Calu3 (cell line): Measurements from ENCODE around the gene WWOX. TPM values are rescaled to one million over a fixed set of nuclear protein-coding genes. Genes with fewer than 3 reads are reported as not detected.

ENCODE experiments used
- BruUV-seq: library from RNA; stranded (reverse); fragments of 400-500 nt; replicated peaks from 2 replicates; lab custom pipeline; 2021; lab: Mats Ljungman, UMichigan
- CTCF ChIA-PET: fragments of 300-600 bp; sonication (Branson Sonifier 250); formaldehyde crosslinking; loops from one replicate; lab custom pipeline; 2022; ENCODE audit warnings: antibody characterized with exemption; lab: Charles Lee
- DNase-seq: peaks from one replicate; pipeline ENCODE4 v3.0.0; 2022
- H3K27ac Mint-ChIP-seq: one replicate; pipeline ENCODE4 v1.8.0; 2022; ENCODE audit warnings: mixed read lengths; ENCODE audit not compliant: unreplicated experiment
- H3K27me3 Mint-ChIP-seq: one replicate; pipeline ENCODE4 v1.8.0; 2022; ENCODE audit warnings: mixed read lengths; ENCODE audit not compliant: unreplicated experiment
- H3K36me3 Mint-ChIP-seq: one replicate; pipeline ENCODE4 v1.8.0; 2022; ENCODE audit warnings: mild to moderate bottlenecking, moderate library complexity, mixed read lengths; ENCODE audit not compliant: insufficient read depth, unreplicated experiment
- H3K4me1 Mint-ChIP-seq: one replicate; pipeline ENCODE4 v1.8.0; 2022; ENCODE audit warnings: mild to moderate bottlenecking, low read depth, mixed read lengths; ENCODE audit not compliant: unreplicated experiment
- H3K4me3 Mint-ChIP-seq: one replicate; pipeline ENCODE4 v1.8.0; 2022; ENCODE audit warnings: mild to moderate bottlenecking, low read depth, moderate library complexity, mixed read lengths; ENCODE audit not compliant: unreplicated experiment
- H3K9me3 Mint-ChIP-seq: one replicate; pipeline ENCODE4 v1.8.0; 2022; ENCODE audit warnings: low read depth, mixed read lengths; ENCODE audit not compliant: unreplicated experiment
- CTCF ChIP-seq: fragments of 200-600 bp; IDR thresholded peaks from one replicate; pipeline ENCODE4 v1.8.0; 2022; ENCODE audit warnings: antibody characterized with exemption; ENCODE audit not compliant: unreplicated experiment
- intact Hi-C: fragments of 100-400 bp; cut with micrococcal nuclease; formaldehyde crosslinking; loops from one replicate; pipeline ENCODE4 v1.10.0; 2022; ENCODE audit not compliant: unreplicated experiment
- total RNA-seq: library from RNA; stranded (reverse); gene quantifications from 2 replicates; pipeline ENCODE4 v1.2.3, GENCODE V29; 2022

Gene WWOX
- total RNA-seq, 1 experiment from 2014 or later: 33.5 TPM

GRCh38 chr16:79101491-79101890, 1002.0 kb downstream of the WWOX start:
- Mint-ChIP-seq H3K4me3 (no peak overlapping the region), H3K4me1 (no peaks in the 10 kb centered on the region), H3K9me3 (peaks cover under 1% of the 10 kb centered on the region), H3K27me3 (no peaks in the 10 kb centered on the region), H3K27ac (no peak overlapping the region), H3K36me3 (no peaks in the 10 kb centered on the region)
- BruUV-seq: no TSS peak
- no peak for DNase-seq
- intact Hi-C loops: no loop called here
- no peak for TF ChIP-seq CTCF
- CTCF ChIA-PET: no interaction called here

GRCh38 chr16:79104567-79104966, 1005.1 kb downstream of the WWOX start:
- DNase-seq: no peak
- H3K4me3 Mint-ChIP-seq: no peak overlapping the region
- H3K4me1 Mint-ChIP-seq: no peaks in the 10 kb centered on the region
- H3K36me3 Mint-ChIP-seq: no peaks in the 10 kb centered on the region
- CTCF ChIA-PET: no interaction called here
- H3K27ac Mint-ChIP-seq: no peak overlapping the region
- BruUV-seq: no TSS peak
- intact Hi-C loops: no loop called here
- H3K9me3 Mint-ChIP-seq: no peaks in the 10 kb centered on the region
- TF ChIP-seq CTCF: no peak
- H3K27me3 Mint-ChIP-seq: no peaks in the 10 kb centered on the region

GRCh38 chr16:79107301-79107700, 1007.8 kb downstream of the WWOX start:
- BruUV-seq: no TSS peak
- intact Hi-C loops: no loop called here
- Mint-ChIP-seq H3K4me3 (no peak overlapping the region), H3K27ac (no peak overlapping the region), H3K36me3 (no peaks in the 10 kb centered on the region), H3K27me3 (no peaks in the 10 kb centered on the region), H3K9me3 (no peaks in the 10 kb centered on the region), H3K4me1 (no peaks in the 10 kb centered on the region)
- CTCF ChIA-PET: interaction anchor here (0.7 kb wide), 2 partner anchors 19 to 62 kb away, joined by 3 to 5 read pairs; no protein-coding TSS in a partner anchor
- no peak for DNase-seq
- no peak for TF ChIP-seq CTCF

- Mint-ChIP-seq H3K4me1 (no peaks in the 10 kb centered on the region), H3K9me3 (peaks cover 6% of the 10 kb centered on the region), H3K36me3 (no peaks in the 10 kb centered on the region), H3K4me3 (no peak overlapping the region), H3K27me3 (no peaks in the 10 kb centered on the region), H3K27ac (no peak overlapping the region)
- DNase-seq: no peak
- TF ChIP-seq CTCF: no peak
- no TSS peak for BruUV-seq
- intact Hi-C loops: no loop called here
- CTCF ChIA-PET: no interaction called here
These were observed 1010.3 kb downstream of the WWOX start for GRCh38 chr16:79109771-79110170.
